NCI-H2171 treated with DMSO at 0.1 percent for 48 hours (cell line): ENCODE measurements around the gene AK5.
"Not testable (repeated sequence)": the region's sequence is repeated elsewhere in the genome, so short reads cannot be mapped to it uniquely, and the experiment has no call there.

Experiments used
- DNase-seq: peaks from one replicate; lab custom pipeline; 2025; lab: John Stamatoyannopoulos, UW

The AK5 gene

DNA sequence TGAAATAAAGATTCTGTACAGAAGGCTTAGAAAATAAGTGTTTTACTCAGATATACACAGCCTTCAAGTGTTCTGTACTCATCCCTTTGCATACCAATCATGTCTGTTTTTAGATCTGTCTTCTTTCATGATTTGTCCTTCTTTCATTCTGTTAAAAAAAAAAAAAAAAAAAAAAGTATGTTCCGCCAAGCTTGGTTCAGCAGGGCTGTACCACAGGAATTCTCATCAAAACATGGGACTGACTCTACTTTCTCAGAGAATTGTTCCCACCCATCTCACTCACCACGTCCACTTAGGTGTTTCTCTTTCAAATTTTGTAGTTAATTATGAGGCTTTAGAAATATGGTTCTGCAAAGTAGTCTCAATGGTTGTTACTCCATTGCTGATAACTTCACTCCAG, 119.0 kb downstream of the AK5 start:
- no peak for DNase-seq

DNA sequence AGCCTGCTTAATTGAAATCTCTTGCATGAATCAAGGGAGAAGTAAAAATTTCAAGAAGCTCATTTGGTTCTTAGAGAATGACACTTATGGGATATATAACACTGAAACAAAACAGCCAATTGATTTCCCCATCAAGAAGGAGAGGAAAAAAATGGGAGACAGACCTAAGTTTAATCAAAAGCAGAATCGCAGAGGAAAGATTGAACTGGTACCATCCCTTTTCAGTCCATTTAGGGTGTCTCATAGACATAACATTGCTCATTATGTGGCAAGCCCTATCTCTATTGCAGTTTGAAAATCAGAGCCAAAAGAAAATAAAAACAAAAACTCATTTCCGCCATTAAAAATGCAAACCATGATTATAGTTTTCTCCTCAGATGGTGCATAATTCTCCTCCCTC, 119.6 kb downstream of the AK5 start:
- no peak for DNase-seq

DNA sequence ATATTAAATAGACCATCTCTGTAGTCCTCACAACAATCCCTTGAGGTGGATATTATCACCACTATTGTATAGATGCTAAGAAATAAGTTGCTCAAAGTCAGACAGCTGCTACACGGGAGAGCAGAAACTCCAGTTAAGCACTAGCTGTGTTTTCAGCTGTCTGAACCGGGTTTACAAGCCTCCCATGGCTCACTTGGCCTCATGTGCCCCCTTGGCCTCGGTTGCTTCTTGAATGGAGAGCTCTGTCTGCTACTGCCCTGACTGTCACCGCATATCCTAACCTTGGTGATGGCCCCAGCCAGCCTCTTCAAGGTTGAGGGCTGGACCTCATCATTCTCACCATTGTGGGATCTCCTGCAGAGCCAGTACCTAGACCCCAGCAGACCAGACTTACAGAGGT, 123.4 kb downstream of the AK5 start:
- no peak for DNase-seq

DNA sequence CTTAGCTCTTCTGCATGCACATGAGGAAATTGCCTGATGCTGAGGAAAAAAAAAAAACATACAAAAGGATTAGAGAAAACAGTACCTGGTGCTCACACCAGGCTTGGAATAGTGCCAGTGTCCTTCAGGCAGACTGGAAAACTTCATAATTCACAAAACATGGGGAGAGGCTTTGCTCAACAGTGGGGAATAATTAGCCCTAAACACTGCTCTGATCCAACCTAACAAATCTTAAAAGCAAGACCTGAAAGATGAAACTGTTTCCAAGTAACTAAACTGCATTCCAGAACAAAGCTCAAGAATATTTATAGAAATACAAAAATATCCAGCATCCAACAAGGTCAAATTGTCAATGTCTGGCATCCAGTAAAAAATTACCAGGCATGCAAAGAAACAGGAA, 124.8 kb downstream of the AK5 start:
- DNase-seq = peak; percentile 55

DNA sequence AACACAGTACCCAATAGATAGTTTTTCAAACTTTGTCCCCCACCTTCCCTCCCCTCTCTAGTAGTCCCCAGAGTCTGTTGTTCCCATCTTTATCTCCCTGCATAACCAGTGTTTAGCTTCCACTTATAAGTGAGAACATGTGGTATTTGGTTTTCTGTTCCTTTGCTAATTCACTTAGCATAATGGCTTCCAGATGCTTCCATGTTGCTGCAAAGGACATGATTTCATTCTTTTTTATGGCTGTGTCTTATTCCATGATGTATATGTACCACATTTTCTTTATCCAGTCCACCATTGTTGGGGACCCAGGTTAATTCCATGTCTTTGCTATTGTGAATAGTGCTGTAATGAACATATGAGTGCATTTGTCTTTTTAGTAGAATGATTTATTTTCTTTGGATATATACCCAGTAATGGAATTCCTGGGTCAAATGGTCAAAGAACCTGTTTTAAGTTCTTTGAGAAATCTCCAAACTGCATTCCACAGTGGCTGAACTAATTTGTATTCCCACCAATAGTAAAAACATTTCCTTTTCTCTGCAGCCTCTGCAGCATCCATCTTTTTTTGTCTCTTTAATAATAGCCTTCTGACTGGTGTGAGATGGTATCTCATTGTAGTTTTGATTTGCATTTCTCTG, 126.0 kb downstream of the AK5 start:
- DNase-seq = no peak

DNA sequence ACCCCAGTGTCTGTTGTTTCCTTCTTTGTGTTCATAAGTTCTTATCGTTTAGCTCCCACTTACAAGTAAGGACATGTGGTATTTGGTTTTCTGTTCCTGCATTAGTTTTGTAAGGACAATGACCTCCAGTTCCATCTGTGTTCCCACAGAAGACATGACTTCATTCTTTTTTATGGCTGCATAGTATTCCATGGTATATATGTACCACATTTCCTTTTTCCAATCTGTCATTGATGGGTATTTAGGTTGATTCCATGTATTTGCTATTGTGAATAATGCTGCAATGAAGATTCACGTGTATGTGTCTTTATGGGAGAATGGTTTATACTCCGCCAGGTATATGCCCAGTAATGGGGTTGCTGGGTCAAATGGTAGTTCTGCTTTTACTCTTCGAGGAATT, 127.1 kb downstream of the AK5 start:
- not testable (repeated sequence) for DNase-seq

DNA sequence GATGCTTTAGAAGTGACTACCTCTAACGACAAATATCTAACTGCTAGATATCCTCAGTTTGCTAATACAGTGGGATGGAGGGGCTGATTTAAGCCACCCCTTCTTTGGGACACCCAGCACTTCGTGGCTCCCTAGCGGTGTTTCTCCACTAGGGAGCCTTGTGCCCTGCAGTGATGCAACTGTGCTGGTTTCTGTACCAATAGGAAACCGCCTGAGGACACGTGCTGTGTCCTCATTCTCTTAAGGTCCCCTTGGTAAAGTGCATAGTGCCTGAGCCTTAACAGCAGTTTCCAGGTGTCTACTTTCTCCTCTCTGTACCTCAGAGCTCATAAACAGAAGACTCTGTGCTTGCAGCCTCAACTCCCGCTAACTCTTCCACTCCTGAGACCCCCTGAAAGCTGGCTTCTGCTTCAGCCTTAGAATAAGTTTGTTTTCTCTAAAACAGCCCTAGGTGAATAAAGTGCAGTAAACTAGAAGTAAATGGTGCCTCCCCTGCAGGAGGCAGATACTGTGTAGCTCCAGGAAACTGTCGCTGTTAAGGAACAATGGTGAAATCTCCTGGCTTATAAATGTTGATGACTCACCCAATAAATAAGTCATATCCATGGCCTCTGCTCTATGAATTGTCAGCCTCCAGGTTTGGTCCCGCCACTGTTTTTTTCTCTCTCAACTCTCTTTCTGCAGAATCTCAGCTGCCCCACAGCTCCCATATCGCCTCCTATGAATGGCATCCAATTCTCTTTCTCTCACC, 130.4 kb downstream of the AK5 start:
- no peak for DNase-seq

DNA sequence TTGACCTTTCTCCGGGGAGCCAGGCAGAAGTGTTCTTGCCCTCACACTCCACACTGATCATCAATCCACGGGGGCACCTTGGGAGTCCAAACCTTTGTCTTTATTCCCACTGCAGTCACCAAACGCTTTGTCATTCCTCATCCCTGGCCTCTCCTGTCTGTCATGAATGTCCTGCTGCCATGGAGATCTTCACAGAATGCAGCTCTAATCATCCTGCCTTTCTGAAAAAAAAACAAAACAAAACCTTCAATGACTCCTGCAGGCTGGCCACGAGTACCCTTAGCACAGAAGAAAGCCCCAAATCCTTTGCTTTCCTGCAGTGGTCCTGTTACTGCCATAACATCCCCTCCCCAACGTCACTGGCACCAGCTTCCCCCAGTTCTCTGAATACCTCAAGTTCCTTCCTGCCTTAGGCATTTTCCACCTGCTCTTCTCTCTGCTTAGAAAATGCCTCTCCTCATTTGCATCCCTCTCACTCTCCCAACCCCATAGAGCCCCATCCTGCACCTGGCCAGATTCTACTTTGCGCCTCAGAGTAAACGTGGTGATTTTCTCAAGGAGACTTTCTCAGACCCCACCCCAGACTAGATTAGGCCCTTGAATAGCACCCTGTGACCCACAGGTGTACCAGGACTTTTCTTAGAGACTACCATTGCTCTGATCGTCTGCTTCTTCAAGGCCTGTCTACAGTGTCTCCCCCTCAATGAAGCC, 131.2 kb downstream of the AK5 start:
- no peak for DNase-seq

DNA sequence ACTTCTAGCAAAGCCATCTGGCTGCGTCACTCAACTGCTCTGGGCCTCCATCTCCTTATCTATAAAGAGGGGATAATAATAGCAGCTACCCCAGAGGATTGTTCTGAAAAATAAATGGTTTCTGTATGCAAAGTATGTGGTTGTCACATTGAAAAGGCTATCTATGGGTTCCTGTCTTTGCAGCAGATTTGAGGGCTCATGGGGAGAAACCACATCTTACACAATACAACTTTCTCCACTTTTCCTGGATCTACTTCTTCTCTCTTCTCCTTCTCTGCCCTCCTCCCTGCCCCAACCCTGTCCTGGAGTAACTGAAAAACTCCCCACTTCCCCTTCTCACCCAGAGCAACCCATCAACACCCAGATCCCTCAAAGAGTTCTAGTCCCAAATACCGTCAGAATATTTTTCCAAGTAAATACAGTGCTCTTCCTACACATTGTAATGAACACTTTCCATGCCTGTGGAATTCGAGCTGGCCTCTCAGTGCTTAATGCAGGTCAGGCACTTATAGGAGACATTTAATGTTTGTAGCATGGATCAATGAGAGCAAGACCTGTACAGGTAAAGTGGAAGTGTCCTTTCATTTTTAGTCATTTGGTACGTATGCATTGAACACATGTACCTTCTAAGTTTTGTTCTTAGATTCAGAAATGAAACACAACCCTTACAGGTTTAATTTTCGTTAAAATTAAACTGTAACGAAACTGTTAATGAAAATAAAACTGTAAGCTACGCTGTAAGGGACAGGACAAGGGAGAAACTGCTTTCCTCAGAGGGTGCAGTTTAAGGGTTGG, 131.9 kb downstream of the AK5 start:
- DNase-seq = no peak

DNA sequence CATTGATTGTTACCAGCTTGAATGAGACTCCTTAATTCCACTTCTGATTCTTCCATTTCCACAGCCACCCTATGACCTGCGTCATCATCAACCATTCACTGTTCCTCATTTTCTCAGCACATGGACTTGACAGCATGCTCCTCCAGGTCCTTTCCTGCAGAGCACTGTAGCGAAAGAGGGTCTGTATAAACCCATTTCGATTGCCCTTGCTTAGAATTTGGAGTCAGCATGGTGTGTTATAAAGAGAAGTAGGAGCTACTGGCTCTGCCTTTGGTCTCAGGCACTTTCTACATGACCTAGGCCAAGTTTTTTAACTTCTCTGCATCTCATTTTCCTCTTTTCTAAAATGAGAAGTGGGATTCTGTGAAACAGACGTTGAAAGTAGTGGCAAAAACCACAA, 133.8 kb downstream of the AK5 start:
- DNase-seq = no peak

DNA sequence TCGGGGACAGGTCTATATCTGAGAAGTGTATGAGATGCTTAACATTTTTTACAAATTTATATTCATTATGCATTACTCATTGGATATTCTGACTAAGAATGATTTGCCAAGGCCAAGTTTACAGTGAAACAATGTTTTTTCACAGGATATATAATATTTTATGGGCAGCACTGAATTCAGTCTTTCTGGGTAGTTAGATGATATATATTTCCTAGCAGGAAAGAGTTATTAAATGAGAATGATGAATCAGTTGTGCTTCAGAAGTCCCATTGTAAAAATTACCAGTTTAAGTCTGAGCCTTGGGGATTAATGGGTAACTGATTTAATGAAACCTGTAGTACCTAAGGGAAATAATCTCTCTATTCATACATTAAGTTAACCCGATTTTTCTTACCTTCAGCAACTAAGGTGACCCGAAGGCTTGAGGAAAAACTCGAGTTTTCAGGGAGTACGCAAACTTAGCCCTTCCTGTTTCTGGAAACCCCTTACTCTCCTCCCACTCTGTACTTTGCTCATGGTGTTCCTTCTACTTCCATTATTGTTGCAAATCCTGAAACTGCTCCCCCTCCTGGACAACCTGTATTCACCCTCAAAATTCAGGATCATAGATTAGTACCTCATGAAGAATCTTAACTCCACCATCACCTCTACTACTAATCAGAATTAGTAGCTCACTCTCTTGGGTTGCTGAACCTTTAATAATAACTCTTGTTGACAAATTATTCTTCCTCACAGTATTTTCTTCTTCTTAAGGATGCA, 135.1 kb downstream of the AK5 start:
- DNase-seq = peak; percentile 28

DNA sequence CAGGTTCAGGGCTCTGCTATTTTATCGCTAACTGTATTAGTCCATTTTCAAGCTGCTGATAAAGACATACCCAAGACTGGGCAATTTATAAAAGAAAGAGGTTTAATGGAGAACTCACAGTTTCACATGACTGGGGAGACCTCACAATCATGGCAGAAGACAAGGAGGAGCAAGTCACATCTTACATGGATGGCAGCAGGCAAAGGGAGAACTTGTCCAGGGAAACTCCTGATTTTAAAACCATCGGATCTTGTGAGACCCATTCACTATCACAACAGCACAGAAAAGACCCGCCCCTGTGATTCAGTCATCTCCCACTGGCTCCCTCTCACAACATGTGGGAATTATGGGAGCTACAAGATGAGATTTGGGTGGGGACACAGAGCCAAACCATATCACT, 136.2 kb downstream of the AK5 start:
- not testable (repeated sequence) for DNase-seq

DNA sequence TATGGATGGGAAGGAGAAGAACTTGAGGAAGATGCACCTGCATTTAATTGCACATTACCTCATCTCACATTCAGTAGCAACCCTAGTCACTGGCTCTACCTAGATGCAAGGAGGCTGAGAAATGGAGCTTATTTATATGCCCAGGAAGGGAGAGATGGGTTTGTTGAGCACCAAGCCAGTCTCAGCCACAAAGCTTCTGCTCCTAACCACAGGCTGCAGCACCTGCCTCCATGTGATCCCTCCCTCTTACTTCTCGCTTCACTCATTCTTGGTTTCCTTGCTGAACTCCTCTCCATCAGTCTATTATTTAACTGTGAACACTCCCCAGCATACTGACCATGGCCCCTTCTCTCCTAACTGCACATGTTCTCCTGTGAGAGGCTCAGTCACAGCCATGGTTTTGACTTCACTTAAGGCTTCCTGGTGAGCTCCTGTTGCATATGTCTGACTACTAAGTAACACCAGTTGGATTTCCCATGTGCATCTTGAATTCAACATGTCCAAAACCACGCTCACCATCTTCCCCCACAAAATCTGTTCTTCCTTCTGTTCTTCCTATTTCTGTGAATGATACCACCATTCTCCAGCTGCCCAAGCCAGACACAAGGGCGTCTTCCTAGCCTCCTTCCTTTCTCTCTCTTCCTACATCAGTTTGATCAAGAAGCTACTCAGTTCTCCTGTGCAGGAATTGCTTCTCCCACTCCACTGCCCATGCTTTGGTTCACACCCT, 139.8 kb downstream of the AK5 start:
- DNase-seq = no peak

DNA sequence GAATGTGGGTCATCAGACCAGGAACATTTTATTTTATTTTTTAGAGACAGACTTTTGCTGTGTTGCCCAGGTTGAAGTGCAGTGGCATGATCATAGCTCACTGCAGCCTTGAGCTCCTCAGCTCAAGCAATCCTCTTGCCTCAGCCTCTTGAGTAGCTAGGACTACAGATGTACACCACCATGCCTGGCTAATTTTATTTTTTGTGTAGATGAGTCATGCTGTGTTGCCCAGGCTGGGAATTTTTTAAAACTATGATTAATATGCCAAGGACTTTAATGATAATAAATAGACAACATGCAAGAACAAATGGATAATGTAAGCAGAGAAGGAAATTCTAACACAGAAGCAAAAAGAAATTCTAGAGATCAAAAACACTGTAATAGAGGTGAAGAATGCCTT, 142.4 kb downstream of the AK5 start:
- no peak for DNase-seq

DNA sequence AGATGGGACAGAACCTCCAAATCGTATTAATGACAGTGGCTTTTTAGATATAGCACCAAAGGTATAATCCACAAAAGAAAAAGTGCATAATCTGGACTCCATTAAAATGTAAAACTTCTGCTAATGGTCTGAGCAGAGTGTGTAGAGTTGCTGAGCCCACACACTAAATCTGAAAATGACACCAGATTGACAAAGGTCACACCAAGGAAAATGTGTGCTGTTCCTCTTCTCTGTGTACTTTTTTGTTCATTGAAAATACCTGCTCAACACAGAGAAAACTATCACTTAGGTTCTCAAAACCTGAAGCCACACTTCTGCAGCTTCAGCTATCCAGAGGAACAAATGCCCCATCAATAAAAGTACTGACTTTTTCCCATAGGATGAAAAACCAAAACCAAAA, 146.2 kb downstream of the AK5 start:
- no peak for DNase-seq

DNA sequence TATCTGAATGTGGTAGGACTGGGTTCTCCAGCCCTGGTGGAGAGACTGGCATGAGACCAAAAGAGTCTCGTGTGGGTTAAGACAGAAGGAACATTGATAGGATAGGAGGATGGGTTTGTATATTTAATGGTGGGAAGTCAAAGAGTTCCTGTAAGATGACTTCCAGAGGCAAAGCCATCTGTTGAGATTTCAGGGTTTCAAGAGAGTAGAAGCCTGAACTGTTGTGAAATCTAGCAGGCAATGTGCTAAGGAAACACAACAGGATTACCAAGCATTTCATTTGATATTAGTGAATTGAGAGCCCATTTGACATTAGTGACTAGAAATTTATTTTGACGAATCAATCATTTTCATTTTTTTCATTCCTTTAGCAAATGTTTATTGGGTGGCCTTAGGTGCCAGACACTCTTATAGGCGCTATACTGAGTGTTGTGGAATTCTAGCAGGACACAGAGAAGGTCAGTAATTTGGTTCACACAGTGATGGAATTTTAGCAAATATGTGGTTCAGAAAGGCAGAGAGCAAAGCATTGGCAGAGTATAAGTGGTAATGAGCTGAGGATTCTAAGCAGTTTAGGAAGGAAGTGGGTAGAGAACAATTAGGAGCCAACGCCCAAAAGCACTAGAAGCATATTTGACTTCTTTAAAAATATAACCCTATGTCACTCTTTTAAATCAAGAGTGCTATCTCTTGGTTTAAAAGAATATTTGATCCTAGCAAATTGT, 149.3 kb downstream of the AK5 start:
- DNase-seq = no peak

DNA sequence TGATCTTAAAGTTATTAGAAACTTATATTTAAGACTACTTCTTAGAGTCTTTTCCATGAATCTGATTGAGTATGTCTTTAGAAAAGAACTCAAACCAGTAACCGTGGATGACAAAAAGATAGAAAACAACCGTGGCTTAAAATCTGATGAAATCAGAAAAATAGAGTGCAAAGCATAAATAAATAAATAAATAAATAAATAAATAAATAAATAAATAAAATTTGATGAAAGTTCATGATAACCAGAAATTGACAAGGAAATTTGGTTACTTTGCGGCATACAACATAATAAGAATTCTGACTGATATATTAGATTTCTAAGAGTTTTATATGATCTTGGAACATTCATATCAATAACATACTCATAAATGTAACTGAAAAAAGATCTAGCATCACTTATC, 152.1 kb downstream of the AK5 start:
- no peak for DNase-seq

DNA sequence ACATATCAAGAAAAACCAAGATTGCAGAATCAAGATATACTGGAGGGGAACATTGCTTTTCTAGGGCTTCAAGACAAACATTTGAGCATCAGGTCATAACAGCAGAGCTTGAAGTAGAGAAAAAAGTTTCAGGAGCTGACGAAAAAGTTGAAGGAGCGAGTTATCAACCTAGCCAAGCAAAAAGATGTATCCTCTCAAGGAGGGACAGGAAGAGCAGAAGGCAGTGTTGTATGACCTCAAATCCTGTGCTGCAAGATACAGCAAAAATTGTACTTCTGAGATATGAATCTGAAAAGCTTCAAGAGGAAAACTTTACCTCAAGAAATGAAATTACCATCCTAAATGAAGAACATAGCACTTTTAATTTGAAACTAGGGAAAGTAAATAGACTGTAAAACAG, 153.1 kb downstream of the AK5 start:
- DNase-seq = no peak

DNA sequence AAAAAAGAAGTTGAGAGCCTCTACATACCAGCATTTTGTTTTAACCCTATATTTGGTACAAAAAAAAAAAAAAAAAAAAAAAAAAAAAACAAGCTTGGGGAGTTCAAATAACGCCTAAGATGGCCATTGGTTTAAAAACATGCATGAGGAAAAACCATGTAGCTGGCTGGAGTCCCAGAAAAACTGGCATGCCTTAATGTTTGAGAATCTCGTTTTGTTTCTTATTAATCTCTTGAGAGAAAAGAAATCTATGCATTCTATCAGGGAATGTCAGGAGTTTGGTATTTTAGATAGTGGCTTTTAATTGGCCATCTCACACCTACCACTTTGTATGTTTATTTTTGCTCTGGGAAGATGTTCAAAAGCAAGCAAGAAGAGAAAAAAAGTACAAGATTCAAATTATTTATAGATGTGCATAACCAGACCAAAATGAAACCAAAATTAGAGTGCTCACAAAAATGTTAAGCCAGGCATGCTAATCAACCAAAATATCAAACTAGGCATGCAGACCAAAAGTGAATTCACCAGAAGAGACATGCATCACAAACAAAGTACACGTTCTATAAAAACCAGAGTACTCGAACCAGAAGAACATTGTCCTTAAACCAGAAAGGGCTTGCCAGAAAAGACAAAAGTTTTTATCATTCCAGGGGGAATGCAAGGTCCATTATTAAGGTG, 156.6 kb downstream of the AK5 start:
- no peak for DNase-seq
